WTC11 (cell line): ENCODE measurements around the gene ANO7. TPM values are rescaled to one million over a fixed set of nuclear protein-coding genes. Genes with fewer than 3 reads are reported as not detected.

ENCODE experiments used
- ATAC-seq: fragments of 200-7000 bp; cut with Tn5 transposase; 2 replicates; pipeline ENCODE4 v1.10.0; 2021; ENCODE audit warnings: mild to moderate bottlenecking, moderate library complexity
- CTCF ChIA-PET: fragments of 300-600 bp; sonication (Branson Sonifier 250); formaldehyde crosslinking; loops from one replicate; lab custom pipeline; 2021; ENCODE audit warnings: antibody characterized with exemption; lab: Charles Lee
- POLR2A ChIA-PET: fragments of 350-600 bp; sonication (Branson Sonifier 250); formaldehyde crosslinking; loops from one replicate; lab custom pipeline; 2021; ENCODE audit warnings: antibody characterized with exemption; lab: Charles Lee
- DNase-seq: peaks from one replicate; pipeline ENCODE4 v3.0.0; 2021; ENCODE audit warnings: low spot score
- H3K27ac Mint-ChIP-seq: 2 replicates; pipeline ENCODE4 v1.8.0; 2021; ENCODE audit warnings: mixed read lengths
- H3K27me3 Mint-ChIP-seq: 2 replicates; pipeline ENCODE4 v1.8.0; 2021; ENCODE audit warnings: low read depth, mild to moderate bottlenecking, moderate library complexity, mixed read lengths
- H3K36me3 Mint-ChIP-seq: 2 replicates; pipeline ENCODE4 v1.8.0; 2021; ENCODE audit warnings: mixed read lengths
- H3K4me1 Mint-ChIP-seq: 2 replicates; pipeline ENCODE4 v1.8.0; 2022; ENCODE audit warnings: mixed read lengths
- H3K4me3 Mint-ChIP-seq: 2 replicates; pipeline ENCODE4 v1.8.0; 2021; ENCODE audit warnings: mild to moderate bottlenecking, moderate library complexity, mixed read lengths
- H3K9me3 Mint-ChIP-seq: 2 replicates; pipeline ENCODE4 v1.8.0; 2021; ENCODE audit warnings: mixed read lengths
- ATF1 ChIP-seq: sonication (generic); formaldehyde crosslinking; IDR thresholded peaks from 2 replicates; pipeline ENCODE4 v1.8.1; 2023; ENCODE audit warnings: mild to moderate bottlenecking, moderate library complexity, missing genetic modification reagents
- EMX1 ChIP-seq: fragments of 250-450 bp; sonication (Bioruptor Pico); IDR thresholded peaks from 2 replicates; pipeline ENCODE4 v1.8.0; 2021; ENCODE audit warnings: mild to moderate bottlenecking
- ETV6 ChIP-seq: sonication (generic); formaldehyde crosslinking; IDR thresholded peaks from 2 replicates; pipeline ENCODE4 v1.8.1; 2022; ENCODE audit warnings: mild to moderate bottlenecking, missing genetic modification reagents
- JUN ChIP-seq: sonication (generic); formaldehyde crosslinking; IDR thresholded peaks from 2 replicates; pipeline ENCODE4 v1.8.0; 2023; ENCODE audit warnings: mild to moderate bottlenecking, missing genetic modification reagents
- MLX ChIP-seq: sonication (generic); formaldehyde crosslinking; IDR thresholded peaks from 2 replicates; pipeline ENCODE4 v1.8.1; 2023; ENCODE audit warnings: mild to moderate bottlenecking, missing genetic modification reagents, moderate library complexity
- NR1H2 ChIP-seq: sonication (generic); formaldehyde crosslinking; IDR thresholded peaks from 2 replicates; pipeline ENCODE4 v1.9.0; 2021; ENCODE audit warnings: mild to moderate bottlenecking, moderate library complexity, missing genetic modification reagents
- NR3C1 ChIP-seq: sonication (generic); formaldehyde crosslinking; conservative IDR thresholded peaks from 2 replicates; pipeline ENCODE4 v1.8.1; 2023; ENCODE audit warnings: low read depth, mild to moderate bottlenecking, missing genetic modification reagents
- OVOL2 ChIP-seq: fragments of 250-450 bp; sonication (Bioruptor Pico); IDR thresholded peaks from 2 replicates; pipeline ENCODE4 v1.9.0; 2021; ENCODE audit warnings: mild to moderate bottlenecking, borderline replicate concordance
- RORB ChIP-seq: fragments of 250-450 bp; sonication (Bioruptor Pico); IDR thresholded peaks from 2 replicates; pipeline ENCODE4 v1.9.0; 2021; ENCODE audit warnings: mild to moderate bottlenecking
- SP1 ChIP-seq: sonication (generic); formaldehyde crosslinking; conservative IDR thresholded peaks from 2 replicates; pipeline ENCODE4 v1.8.1; 2022; ENCODE audit warnings: missing genetic modification reagents
- ZNF232 ChIP-seq: sonication (generic); formaldehyde crosslinking; IDR thresholded peaks from 2 replicates; pipeline ENCODE4 v1.8.0; 2022; ENCODE audit warnings: mild to moderate bottlenecking, missing genetic modification reagents
- ZNF423 ChIP-seq: fragments of 250-450 bp; sonication (Bioruptor Pico); IDR thresholded peaks from 2 replicates; pipeline ENCODE4 v2.1.2; 2022; ENCODE audit warnings: mild to moderate bottlenecking, moderate library complexity
- ZNF671 ChIP-seq: fragments of 250-450 bp; sonication (Bioruptor Pico); IDR thresholded peaks from 2 replicates; pipeline ENCODE4 v1.8.0; 2021; ENCODE audit warnings: mild to moderate bottlenecking
- total RNA-seq: library from RNA; stranded (reverse); gene quantifications from 3 replicates; pipeline ENCODE4 v1.2.3, GENCODE V29; 2021
- TF ChIP-seq, protein P1 (sequence below): sonication (generic); formaldehyde crosslinking; IDR thresholded peaks from 2 replicates; pipeline ENCODE4 v1.8.0; 2022; ENCODE audit warnings: mild to moderate bottlenecking, missing genetic modification reagents
- TF ChIP-seq, protein P2 (sequence below): sonication (generic); formaldehyde crosslinking; IDR thresholded peaks from 2 replicates; pipeline ENCODE4 v1.8.1; 2022; ENCODE audit warnings: mild to moderate bottlenecking, moderate library complexity, missing genetic modification reagents
- TF ChIP-seq, protein P3 (sequence below): fragments of 250-450 bp; sonication (Bioruptor Pico); IDR thresholded peaks from 2 replicates; pipeline ENCODE4 v2.1.2; 2022; ENCODE audit warnings: mild to moderate bottlenecking, moderate library complexity
- TF ChIP-seq, protein P4 (sequence below): fragments of 250-450 bp; sonication (Bioruptor Pico); IDR thresholded peaks from 2 replicates; pipeline ENCODE4 v1.8.0; 2021; ENCODE audit warnings: mild to moderate bottlenecking
- TF ChIP-seq, protein P5 (sequence below): sonication (generic); formaldehyde crosslinking; IDR thresholded peaks from 2 replicates; pipeline ENCODE4 v1.8.1; 2023; ENCODE audit warnings: mild to moderate bottlenecking, missing genetic modification reagents, borderline replicate concordance
- TF ChIP-seq, protein P6 (sequence below): fragments of 250-450 bp; sonication (Bioruptor Pico); IDR thresholded peaks from 2 replicates; pipeline ENCODE4 v1.9.0; 2021; ENCODE audit warnings: mild to moderate bottlenecking

ANO7 gene
- total RNA-seq, 1 experiment from 2014 or later: 8.0 TPM

- peaks cover 13% of the 10 kb centered on the region; the same call in 1 of the 2 replicates for H3K9me3 Mint-ChIP-seq
- DNase-seq: peak; percentile 53
- TF ChIP-seq, protein P1, sequence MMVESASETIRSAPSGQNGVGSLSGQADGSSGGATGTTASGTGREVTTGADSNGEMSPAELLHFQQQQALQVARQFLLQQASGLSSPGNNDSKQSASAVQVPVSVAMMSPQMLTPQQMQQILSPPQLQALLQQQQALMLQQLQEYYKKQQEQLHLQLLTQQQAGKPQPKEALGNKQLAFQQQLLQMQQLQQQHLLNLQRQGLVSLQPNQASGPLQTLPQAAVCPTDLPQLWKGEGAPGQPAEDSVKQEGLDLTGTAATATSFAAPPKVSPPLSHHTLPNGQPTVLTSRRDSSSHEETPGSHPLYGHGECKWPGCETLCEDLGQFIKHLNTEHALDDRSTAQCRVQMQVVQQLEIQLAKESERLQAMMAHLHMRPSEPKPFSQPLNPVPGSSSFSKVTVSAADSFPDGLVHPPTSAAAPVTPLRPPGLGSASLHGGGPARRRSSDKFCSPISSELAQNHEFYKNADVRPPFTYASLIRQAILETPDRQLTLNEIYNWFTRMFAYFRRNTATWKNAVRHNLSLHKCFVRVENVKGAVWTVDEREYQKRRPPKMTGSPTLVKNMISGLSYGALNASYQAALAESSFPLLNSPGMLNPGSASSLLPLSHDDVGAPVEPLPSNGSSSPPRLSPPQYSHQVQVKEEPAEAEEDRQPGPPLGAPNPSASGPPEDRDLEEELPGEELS (CRISPR knock-in tag): 0 out of 2 replicates have a peak, but pooled peaks have one; percentile 9
- TF ChIP-seq ZNF423 (CRISPR knock-in tag) (peak; percentile 56; the same call in 1 of the 2 replicates), RORB (peak; percentile 10; the same call in 1 of the 2 replicates), ZNF671 (CRISPR knock-in tag) (no peak), ETV6 (0 out of 2 replicates have a peak, but pooled peaks have one; percentile 12), EMX1 (CRISPR knock-in tag) (no peak), SP1 (CRISPR knock-in tag) (0 out of 2 replicates have a peak, but pooled peaks have one; percentile 16), NR3C1 (CRISPR knock-in tag) (0 out of 2 replicates have a peak, but pooled peaks have one; percentile 31)
- TF ChIP-seq, protein P2, sequence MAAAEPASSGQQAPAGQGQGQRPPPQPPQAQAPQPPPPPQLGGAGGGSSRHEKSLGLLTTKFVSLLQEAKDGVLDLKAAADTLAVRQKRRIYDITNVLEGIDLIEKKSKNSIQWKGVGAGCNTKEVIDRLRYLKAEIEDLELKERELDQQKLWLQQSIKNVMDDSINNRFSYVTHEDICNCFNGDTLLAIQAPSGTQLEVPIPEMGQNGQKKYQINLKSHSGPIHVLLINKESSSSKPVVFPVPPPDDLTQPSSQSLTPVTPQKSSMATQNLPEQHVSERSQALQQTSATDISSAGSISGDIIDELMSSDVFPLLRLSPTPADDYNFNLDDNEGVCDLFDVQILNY (CRISPR knock-in tag): peak; percentile 32; the same call in 1 of the 2 replicates
- TF ChIP-seq, all 79 proteins: peak for 7
- H3K36me3 Mint-ChIP-seq: peaks cover 8% of the 10 kb centered on the region
- H3K4me1 Mint-ChIP-seq: peaks cover 33% of the 10 kb centered on the region
- no peaks in the 10 kb centered on the region for H3K27me3 Mint-ChIP-seq
- peak overlapping the region; percentile 70 for H3K4me3 Mint-ChIP-seq
- POLR2A ChIA-PET: no interaction called here
- CTCF ChIA-PET: no interaction called here
- H3K27ac Mint-ChIP-seq: no peak overlapping the region
- peak; percentile 70 for ATAC-seq
Observed at GRCh38 chr2:241272303-241273209, 84.1 kb downstream of the ANO7 start.

GRCh38 chr2:241273210-241274020 is 84.9 kb downstream of the ANO7 start:
- POLR2A ChIA-PET: interaction anchor here (0.7 kb wide), 1 partner anchor 77 kb away, joined by 3 read pairs; no protein-coding TSS in a partner anchor
- Mint-ChIP-seq H3K4me1 (peaks cover 25% of the 10 kb centered on the region), H3K36me3 (peaks cover under 1% of the 10 kb centered on the region), H3K27ac (peak overlapping the region; percentile 78), H3K4me3 (peak overlapping the region; percentile 70), H3K27me3 (no peaks in the 10 kb centered on the region), H3K9me3 (peaks cover 13% of the 10 kb centered on the region; the same call in 1 of the 2 replicates)
- ATAC-seq (peak; percentile 25), DNase-seq (no peak)
- CTCF ChIA-PET: no interaction called here
- TF ChIP-seq, protein P3, sequence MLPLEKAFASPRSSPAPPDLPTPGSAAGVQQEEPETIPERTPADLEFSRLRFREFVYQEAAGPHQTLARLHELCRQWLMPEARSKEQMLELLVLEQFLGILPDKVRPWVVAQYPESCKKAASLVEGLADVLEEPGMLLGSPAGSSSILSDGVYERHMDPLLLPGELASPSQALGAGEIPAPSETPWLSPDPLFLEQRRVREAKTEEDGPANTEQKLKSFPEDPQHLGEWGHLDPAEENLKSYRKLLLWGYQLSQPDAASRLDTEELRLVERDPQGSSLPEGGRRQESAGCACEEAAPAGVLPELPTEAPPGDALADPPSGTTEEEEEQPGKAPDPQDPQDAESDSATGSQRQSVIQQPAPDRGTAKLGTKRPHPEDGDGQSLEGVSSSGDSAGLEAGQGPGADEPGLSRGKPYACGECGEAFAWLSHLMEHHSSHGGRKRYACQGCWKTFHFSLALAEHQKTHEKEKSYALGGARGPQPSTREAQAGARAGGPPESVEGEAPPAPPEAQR (CRISPR knock-in tag): no peak
- TF ChIP-seq, protein P4, sequence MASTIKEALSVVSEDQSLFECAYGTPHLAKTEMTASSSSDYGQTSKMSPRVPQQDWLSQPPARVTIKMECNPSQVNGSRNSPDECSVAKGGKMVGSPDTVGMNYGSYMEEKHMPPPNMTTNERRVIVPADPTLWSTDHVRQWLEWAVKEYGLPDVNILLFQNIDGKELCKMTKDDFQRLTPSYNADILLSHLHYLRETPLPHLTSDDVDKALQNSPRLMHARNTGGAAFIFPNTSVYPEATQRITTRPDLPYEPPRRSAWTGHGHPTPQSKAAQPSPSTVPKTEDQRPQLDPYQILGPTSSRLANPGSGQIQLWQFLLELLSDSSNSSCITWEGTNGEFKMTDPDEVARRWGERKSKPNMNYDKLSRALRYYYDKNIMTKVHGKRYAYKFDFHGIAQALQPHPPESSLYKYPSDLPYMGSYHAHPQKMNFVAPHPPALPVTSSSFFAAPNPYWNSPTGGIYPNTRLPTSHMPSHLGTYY (CRISPR knock-in tag): no peak
- TF ChIP-seq EMX1 (CRISPR knock-in tag): no peak
- TF ChIP-seq, protein P5, sequence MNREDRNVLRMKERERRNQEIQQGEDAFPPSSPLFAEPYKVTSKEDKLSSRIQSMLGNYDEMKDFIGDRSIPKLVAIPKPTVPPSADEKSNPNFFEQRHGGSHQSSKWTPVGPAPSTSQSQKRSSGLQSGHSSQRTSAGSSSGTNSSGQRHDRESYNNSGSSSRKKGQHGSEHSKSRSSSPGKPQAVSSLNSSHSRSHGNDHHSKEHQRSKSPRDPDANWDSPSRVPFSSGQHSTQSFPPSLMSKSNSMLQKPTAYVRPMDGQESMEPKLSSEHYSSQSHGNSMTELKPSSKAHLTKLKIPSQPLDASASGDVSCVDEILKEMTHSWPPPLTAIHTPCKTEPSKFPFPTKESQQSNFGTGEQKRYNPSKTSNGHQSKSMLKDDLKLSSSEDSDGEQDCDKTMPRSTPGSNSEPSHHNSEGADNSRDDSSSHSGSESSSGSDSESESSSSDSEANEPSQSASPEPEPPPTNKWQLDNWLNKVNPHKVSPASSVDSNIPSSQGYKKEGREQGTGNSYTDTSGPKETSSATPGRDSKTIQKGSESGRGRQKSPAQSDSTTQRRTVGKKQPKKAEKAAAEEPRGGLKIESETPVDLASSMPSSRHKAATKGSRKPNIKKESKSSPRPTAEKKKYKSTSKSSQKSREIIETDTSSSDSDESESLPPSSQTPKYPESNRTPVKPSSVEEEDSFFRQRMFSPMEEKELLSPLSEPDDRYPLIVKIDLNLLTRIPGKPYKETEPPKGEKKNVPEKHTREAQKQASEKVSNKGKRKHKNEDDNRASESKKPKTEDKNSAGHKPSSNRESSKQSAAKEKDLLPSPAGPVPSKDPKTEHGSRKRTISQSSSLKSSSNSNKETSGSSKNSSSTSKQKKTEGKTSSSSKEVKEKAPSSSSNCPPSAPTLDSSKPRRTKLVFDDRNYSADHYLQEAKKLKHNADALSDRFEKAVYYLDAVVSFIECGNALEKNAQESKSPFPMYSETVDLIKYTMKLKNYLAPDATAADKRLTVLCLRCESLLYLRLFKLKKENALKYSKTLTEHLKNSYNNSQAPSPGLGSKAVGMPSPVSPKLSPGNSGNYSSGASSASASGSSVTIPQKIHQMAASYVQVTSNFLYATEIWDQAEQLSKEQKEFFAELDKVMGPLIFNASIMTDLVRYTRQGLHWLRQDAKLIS (CRISPR knock-in tag): no peak
- TF ChIP-seq JUN (CRISPR knock-in tag): no peak
- no peak for TF ChIP-seq NR1H2 (CRISPR knock-in tag)
- TF ChIP-seq OVOL2: no peak
- no peak for TF ChIP-seq ATF1
- TF ChIP-seq, protein P6, sequence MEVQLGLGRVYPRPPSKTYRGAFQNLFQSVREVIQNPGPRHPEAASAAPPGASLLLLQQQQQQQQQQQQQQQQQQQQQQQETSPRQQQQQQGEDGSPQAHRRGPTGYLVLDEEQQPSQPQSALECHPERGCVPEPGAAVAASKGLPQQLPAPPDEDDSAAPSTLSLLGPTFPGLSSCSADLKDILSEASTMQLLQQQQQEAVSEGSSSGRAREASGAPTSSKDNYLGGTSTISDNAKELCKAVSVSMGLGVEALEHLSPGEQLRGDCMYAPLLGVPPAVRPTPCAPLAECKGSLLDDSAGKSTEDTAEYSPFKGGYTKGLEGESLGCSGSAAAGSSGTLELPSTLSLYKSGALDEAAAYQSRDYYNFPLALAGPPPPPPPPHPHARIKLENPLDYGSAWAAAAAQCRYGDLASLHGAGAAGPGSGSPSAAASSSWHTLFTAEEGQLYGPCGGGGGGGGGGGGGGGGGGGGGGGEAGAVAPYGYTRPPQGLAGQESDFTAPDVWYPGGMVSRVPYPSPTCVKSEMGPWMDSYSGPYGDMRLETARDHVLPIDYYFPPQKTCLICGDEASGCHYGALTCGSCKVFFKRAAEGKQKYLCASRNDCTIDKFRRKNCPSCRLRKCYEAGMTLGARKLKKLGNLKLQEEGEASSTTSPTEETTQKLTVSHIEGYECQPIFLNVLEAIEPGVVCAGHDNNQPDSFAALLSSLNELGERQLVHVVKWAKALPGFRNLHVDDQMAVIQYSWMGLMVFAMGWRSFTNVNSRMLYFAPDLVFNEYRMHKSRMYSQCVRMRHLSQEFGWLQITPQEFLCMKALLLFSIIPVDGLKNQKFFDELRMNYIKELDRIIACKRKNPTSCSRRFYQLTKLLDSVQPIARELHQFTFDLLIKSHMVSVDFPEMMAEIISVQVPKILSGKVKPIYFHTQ (CRISPR knock-in tag): no peak
- no peak for TF ChIP-seq ZNF232 (CRISPR knock-in tag)
- no peak for TF ChIP-seq MLX (CRISPR knock-in tag)
